GM18517 (cell line): ENCODE results near the gene FAT1.

ENCODE experiments used
- ATAC-seq: cut with Tn5 transposase; IDR thresholded peaks from one replicate; pipeline ENCODE4 v1.9.1; 2021; ENCODE audit warnings: mild to moderate bottlenecking, moderate library complexity; ENCODE audit not compliant: unreplicated experiment

The FAT1 gene

GRCh38 chr4:186622788-186623464 is 100.7 kb downstream of the FAT1 start:
- ATAC-seq, result no peak

- ATAC-seq, result no peak
These were observed 101.6 kb downstream of the FAT1 start for GRCh38 chr4:186621959-186622553.

- no peak for ATAC-seq
These were observed 104.6 kb downstream of the FAT1 start for GRCh38 chr4:186619088-186619487.

GRCh38 chr4:186617921-186618320 is 105.7 kb downstream of the FAT1 start:
- no peak for ATAC-seq

- ATAC-seq, result no peak
These were observed 116.2 kb downstream of the FAT1 start for GRCh38 chr4:186607490-186607889.

- no peak for ATAC-seq
These were observed 117.1 kb downstream of the FAT1 start for GRCh38 chr4:186606591-186606992.

- no peak for ATAC-seq
These were observed 118.3 kb downstream of the FAT1 start for GRCh38 chr4:186605261-186605865.

- no peak for ATAC-seq
These were observed 119.4 kb downstream of the FAT1 start for GRCh38 chr4:186604124-186604807.

- ATAC-seq, result no peak
These were observed 120.7 kb downstream of the FAT1 start for GRCh38 chr4:186602978-186603377.

- ATAC-seq, result no peak
These were observed 124.2 kb downstream of the FAT1 start for GRCh38 chr4:186599483-186599882.

GRCh38 chr4:186598686-186599085 is 125.0 kb downstream of the FAT1 start:
- ATAC-seq, result no peak

GRCh38 chr4:186596850-186597390 is 126.7 kb downstream of the FAT1 start:
- ATAC-seq, result no peak

GRCh38 chr4:186596346-186596745 is 127.3 kb downstream of the FAT1 start:
- ATAC-seq, result no peak

GRCh38 chr4:186593587-186593973 is 130.1 kb downstream of the FAT1 start:
- no peak for ATAC-seq

- no peak for ATAC-seq
These were observed 130.6 kb downstream of the FAT1 start for GRCh38 chr4:186592966-186593586.

GRCh38 chr4:186592445-186592844 is 131.2 kb downstream of the FAT1 start:
- no peak for ATAC-seq

GRCh38 chr4:186591651-186592050 is 132.0 kb downstream of the FAT1 start:
- no peak for ATAC-seq

- no peak for ATAC-seq
These were observed 135.2 kb downstream of the FAT1 start for GRCh38 chr4:186588503-186588902.

- peak; percentile 60 for ATAC-seq
These were observed 136.1 kb downstream of the FAT1 start for GRCh38 chr4:186587416-186588018.

- ATAC-seq, result no peak
These were observed 137.5 kb downstream of the FAT1 start for GRCh38 chr4:186586205-186586604.

- ATAC-seq, result no peak
These were observed 138.7 kb downstream of the FAT1 start for GRCh38 chr4:186584912-186585311.
